Measurements from ENCODE around the gene GGCT.
A peak's percentile ranks its signal among the peaks of the same experiment; 100 is the strongest.

GGCT gene

DNA sequence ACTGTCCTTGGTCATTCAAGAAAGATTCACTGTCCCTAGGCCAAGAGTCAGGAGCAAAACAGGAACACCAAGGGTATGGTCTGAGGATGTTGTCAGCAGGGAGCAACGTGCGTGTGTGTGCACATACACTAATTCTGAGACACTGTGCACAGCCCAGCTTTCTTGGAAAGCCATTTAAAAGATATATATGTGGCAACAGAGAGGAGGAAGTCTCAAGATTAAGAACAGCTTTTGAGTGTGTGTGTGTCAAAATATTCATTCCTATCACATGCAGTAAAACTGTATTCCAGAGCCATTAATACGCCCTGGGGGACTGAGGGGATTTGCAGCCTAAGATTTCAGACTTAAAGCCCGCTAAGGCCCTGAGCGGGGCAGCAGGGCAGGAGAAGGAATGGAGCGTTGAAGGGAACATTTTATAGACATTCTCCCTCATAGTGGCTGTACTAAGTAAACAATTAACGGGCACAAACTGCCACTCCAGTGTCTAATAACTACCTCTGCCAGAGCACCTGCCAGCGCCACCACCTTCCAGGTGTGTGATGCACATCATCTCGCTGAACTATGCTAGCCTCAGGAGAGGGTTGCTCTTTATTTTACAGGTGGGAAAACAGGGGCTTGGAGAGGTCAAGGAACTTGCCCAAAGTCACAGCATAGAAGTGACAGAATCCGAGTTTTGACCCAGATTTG is 28.0 kb downstream of the GGCT start:
- DNase-seq: no peak

DNA sequence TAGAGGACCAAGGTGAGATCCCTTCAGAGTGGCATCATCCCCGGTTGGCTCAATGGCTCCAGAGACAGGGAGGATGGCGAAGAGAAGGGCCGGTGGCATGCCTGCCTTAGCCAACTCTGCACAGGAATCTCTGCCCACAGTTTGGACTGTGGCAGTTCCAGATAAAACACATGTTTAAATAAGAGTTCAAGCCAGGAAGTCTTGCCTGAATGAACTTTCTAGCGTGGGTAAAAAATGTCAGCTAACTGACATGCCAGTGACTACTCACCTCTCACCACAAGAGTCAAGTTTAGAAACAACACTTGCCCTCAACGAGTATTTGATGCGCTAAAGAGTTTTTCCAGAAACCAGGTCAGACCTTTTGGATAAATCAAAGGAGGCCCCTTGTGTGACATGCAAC is 29.0 kb downstream of the GGCT start:
- no peak for DNase-seq

DNA sequence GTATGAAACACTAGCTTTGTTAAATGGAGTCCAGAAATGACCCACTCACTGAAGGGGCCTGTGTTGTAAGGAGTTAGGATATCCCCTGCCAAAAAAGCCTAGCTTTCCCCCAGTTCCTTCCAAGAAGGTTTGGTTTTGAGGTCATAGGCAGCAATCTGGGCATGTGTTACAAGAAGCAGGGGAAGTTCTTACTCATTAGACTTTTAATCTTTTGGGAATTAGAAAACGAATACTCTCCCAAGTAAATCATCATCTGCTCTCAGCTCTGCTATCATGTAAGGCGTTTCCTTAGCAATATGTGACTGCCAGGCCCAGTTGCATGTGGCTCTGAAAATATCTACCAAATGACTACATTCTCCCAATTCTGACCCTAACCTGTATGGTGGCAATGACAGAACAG is 29.7 kb downstream of the GGCT start:
- no peak for DNase-seq

DNA sequence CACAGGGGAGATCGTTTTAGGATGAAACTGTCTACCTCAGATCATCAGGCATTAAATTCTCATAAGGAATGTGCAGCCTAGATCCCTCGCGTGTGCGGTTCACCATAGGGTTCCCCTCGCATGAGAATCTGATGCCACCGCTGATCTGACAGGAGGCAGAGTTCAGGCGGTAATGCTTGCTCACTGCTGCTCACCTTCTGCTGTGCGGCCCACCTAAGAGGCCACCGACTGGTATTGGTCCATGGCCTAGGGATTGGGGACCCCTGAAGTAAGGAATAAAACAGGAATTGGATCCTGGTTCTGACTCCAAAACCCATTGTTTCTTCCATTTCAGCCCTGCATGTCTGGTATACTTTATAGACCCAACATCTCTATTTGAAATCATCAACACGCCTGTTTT is 30.1 kb downstream of the GGCT start:
- no peak for DNase-seq

DNA sequence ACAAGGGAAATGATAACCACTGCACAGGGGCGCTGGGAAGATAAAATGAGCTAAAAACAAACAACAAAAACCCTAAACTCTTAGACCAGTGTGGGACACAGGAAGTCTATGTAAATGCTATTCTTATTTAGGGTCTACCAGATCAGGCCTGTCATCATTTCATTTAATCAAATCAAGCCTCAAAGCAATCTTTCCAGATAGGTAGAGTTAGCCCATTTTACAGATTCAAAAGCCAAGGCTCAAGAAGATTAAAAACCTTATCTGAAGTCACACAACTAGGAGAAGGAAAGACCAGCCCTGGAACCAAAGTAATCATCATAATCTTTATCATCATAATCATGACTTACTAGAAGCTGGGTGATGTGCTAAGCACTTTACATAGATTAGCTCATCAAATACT is 30.7 kb downstream of the GGCT start:
- DNase-seq: no peak

DNA sequence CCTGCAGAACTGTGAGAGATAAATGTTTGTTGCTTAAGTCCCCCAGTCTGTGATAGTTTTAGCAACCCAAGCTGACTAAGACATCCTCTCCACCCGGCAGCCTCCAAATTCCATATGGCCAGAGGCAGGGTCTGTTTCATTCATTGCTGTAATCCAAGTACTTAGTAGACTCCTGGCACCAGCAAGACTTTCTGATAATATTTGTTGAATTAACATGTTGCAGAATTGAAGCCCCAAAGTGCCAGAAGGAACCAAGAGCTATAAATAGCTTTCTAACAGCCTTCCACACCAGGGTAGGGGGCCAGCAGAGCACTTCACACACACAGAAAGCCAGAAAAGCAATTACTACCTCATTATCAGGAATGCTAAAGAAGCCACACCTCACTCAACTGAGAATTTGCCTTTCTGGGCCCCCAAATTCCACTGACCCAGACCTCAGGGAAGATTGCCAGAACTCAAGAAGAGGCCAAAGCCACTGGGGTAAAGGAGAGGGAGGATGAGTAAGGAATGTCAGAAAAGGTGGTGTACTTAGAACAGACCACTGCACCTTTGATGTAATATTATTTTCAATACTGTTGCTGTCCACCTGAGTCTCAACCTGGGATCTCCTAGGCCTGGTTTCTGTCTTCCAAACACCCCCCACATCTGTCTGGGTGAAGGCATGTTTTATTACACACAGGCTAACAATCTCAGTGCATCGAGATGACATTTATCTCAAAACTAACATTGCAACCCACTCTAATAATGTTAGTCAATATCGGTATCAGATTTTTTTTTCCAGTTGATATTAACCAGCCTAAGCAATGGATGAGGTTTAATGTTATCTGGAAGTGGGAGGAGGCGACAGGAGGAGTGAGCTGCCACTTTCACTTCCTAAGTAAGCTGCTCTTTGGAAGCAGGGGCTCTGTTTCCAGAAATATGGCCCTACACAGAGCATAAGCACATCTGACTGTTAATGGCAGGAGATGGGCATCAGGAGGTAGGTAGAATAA is 31.5 kb downstream of the GGCT start:
- no peak for DNase-seq

DNA sequence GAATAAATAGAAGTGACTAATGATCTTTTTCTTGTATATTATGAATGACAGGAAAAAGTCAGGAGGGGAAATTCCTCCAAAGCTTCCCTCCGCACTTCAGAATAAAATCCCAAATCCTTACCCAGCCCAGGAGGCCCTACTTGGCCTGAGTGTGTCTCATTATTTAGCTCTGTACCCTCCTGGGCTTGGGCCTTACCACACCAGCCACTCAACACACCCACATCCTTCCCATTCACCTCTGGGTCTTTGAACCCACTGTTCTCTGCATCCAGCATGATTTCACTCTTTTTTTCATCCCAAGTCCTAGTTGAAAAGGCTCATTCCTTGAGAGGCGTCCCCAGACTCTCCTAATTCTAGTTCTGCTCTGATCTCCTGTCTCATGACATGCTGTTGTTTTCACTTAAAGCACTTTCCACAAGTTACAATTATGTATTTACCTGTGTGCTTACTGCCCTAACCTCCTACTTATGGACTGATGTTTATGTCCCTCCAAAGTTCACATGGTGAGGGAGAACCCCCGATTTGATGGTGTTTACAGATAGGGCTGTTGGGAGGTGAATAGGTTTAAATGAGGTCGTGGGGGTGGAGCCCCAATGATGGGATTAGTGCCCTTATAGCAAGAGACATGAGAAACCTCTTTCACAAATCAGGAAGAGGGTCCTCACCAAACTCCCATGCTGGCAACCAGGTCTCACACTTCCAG is 32.4 kb downstream of the GGCT start:
- peak; percentile 1 for DNase-seq

DNA sequence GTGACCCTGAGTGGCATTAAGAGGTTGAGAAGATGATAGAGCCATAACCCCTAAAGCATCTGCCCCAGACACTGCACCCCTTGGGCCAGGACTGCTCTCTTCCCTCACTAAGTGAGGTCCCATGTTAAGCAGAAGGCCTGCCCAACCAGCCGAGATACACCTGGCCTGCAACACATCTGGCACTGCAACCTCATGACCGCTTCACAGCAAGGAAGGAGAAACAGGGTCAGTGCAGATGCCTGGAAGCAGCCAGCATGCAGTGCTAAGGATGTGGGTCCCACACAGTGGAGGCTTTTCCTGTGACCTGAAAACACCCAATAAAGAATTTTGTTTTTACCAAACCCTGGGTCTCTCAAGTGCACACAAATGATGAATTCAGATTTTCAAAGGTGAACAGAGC is 33.4 kb downstream of the GGCT start:
- DNase-seq: no peak

DNA sequence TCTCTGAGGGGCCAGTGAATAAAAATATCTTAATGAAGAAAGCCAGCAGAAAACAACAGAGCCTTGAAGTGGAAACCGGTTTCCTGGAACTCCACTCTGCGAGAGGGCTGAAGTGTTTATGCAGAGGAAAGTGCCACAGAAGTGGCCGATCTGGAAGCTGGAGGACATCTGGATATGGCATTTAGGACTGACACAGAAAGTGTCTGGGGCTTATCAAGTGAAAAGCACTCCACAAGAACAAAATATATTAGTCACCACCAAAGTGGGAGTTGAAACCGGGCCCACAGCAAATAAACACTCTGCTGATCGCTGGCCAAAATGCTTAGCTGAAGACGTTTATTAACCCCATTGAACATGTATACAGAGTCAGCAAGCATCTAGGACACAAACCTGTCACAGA is 33.9 kb downstream of the GGCT start:
- no peak for DNase-seq

DNA sequence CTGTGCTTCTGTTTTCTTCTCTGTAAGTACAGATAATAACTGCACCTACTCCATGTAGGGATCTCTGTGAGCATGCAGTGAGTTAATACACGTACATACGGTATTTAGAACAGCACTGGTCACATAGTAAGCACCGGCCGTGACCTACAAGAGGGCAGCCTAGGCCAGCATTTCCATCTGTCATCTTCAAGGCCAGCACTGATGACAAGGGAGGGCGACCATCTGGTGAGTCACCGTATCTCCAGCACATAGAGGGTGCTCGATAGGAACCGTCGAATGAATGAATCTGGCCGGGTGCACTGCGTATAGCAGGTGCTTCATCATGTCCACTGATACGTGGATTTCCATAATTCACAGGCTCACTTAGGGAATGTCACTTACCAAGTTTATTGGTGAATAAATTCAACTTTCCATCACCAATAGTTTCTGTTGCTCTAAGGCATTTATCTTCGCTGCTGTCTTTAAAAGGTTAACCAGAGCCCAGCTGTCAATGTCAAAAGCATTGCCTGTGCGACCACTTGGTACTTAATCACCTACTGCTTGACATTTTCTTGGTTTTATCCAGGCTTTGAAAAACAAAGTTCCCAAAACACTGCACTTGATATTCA is 34.4 kb downstream of the GGCT start:
- DNase-seq: no peak

DNA sequence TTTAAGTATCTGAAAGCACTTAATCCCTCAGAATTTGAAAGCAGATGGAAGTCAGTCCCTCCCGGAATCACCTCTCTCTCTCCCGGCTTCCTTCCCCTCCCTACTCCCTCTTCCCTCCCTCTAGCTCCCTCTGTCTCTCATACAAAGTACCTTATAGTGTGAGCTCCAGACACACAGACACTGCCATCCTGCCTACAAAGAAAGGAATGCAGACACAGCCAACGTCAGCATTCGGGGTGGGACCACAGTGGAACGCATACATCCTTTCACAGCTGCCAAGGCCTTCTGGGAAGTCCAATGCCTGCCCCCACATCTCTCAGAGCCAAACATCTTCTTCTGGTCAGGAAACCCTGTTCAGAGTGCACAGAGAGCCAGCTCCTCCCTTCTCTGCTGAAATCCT is 35.3 kb downstream of the GGCT start:
- no peak for DNase-seq

DNA sequence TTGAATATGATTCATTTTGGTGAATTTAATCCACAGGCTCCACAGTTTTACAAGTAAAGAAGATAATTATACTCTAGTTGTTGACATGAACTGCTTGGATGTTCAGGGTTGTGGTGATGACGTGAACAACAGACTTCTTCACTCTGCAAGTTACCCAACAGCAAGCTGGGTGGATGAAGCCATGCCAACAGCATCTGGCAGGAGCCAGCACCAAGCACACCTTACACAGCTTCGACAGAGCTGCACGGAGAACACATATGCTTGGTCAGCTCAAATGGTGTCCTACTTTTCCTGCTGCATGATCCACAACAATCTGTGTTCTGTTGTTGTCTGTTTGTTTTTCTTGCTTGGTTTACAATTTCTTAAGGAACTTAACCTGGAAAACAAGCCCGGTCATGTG is 35.8 kb downstream of the GGCT start:
- DNase-seq: no peak

DNA sequence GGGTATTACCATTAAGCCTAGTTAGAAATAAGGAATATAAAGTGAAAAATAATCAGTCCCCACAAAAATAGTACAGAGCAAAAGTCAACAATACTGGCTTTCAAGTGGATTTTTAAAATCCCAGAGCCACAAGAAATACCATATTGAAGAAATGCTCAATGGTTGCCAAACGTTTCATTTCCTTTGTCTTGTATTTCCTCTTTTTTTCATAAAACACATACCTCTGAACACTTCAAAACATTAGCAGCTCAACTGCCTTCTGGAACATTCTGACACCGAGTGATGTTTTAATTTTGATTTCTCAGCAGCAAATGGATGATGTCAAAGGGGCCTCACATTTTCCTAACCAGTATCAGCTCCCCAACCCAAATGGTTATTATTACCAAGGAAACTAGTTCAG is 36.6 kb downstream of the GGCT start:
- no peak for DNase-seq

DNA sequence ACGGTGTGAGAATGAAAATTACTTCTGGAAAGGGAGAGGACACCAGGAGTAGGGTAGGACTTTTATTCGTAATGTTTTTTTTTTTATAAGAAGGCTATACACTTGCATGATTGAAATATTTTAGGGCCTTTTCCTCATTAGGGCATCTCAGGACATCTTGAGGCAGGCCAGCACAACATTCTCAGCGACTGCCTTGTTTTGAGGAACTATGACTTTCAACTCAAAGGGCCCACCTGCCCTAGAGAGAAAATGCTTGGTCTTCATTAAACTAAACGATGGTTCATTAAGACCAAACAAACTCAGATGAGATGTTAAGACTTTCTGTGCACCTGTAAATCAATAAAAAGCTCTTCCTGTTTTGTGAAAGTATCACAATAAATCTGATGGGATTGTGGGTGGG is 37.4 kb downstream of the GGCT start:
- no peak for DNase-seq

DNA sequence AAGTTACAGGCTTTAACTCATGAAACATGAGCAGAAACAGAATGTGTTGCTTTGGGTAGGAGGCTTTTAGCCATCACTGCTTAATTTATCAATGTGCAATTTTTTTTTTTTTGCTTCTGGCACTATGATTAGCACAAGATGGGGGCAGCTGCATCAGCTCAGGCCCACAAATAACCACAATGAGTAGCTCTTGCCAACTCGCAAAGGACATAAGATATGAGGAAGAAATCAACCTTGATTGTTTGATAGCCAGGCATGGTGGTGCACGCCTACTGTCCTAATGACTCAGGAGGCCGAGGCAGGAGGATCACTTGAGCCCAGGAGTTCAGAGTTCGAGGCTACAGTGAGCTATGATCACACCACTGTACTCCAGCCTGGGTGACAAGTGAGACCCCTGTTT is 38.4 kb downstream of the GGCT start:
- DNase-seq: no peak

DNA sequence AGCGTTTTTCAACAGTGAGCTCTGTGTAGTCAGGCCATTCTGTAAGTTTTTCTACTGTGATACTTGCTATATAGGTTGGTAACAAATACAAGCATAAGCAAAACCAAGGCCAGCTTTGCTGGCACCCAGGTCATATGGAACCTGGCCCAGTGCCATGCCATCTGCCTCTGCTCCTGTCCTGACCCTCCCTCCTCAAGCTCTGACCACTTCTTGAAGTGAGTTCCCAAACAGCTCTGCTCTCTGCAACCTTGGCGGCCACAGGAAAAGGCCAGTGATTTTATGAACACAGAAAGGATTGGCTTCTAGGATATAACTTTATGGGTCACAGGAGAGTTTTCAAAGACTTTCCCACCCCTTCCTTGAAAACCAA is 38.8 kb downstream of the GGCT start:
- no peak for DNase-seq

DNA sequence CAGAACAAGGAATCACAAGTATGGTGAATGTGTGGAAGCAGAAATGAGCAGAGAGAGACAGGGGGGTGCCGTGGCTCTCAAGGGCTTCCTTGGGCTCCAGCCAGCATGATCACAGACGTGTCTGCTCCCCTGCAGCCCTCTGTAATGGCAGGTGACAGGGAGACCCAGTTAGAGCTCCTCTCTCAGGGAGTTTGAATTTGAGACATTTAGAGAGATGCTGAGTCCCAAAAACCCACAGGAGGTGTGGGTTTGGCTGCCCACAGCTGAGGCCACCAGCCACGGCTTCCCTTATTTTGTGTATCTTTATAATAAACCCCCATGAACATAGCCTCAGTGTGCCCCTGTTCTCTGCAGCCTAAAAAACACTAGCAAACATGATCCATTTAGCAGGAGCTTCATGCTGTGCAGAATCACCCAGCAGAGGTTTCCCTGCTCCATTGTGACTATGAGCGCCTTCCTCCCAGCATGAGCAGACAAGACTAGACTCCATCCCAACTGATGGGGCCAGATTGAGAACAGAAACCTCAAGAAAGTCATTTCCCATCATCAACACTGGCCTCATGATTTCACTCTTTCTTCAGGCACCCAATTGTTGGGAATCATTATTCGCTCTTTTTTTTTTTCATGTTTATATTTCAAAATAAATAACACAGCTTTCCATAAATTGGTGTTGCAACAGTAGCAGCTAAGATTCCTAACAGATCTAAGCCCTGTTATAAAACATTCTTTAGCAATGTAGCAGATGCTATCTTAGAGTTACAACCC is 39.4 kb downstream of the GGCT start:
- DNase-seq: peak; percentile 17

DNA sequence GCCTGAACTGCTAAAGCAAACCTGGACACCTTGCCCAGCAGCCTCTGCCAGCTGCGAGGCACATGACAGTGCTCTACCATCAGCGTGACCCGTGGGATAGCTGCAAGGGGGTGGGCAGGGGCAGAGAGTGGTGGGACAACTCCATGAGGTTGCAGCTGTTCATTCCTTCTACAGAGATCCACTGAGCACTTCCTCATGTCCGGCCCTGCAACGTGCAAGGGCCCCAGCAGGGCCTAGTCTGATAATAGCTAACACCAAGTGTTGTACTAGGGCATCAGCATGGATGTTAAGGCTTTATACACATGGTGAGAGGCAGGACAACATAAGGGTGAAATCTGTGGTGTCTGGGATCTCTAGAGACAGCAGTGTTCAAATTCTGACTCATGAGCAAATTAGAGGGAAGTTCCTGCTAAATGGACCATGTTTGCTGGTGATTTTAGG is 40.4 kb downstream of the GGCT start:
- no peak for DNase-seq

DNA sequence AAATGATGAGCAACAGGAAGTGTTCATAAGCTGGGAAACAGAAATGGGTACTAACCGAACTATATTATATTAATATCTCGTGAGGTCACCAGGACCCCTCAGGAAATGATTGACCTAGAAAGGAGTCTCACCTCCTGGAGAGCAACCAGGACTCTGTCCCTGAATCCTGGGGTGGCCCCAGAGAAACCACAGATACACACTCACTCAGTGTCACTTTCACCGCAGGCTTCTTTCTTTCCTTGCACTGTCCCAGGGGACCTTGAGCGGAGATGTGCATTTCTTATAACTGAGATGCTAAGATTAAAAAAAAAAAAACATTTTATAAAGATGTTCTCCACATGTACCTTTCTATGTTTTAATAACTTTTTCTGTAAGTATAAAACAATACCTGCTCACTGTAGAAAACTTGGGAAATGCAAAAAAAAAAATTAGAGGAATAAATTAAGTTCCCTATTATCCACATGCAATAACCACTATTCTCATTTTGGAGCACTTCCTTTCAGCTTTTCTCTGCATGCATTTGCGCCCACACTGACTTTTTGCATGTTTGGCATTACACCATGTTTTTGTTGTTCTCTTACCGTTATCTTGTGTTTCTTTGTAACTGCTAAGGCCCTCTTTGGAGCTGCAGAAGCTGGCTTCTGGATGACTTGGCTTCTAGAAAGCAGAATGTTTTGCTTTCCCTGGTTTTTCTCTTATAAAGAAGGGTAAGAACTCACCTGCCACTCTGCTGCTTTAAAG is 41.1 kb downstream of the GGCT start:
- no peak for DNase-seq

DNA sequence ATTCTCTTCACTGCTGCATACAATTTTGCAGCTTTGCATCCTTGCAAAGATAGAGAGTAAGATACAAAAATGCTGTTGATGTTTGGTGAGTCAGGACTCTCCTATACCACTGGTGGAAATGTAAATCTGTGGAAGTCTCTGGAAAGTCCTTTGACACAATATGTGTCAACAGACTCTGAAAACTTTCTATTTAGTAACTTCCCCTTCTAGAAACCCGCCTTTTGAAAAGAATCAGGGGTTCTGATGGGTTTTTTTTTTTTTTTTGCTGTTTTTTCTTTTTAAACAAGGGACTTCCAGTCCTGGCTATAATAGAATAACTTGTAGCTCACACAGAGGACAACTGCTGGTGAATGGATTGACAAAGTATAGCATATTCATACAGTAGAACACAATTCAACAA is 42.5 kb downstream of the GGCT start:
- no peak for DNase-seq

DNA sequence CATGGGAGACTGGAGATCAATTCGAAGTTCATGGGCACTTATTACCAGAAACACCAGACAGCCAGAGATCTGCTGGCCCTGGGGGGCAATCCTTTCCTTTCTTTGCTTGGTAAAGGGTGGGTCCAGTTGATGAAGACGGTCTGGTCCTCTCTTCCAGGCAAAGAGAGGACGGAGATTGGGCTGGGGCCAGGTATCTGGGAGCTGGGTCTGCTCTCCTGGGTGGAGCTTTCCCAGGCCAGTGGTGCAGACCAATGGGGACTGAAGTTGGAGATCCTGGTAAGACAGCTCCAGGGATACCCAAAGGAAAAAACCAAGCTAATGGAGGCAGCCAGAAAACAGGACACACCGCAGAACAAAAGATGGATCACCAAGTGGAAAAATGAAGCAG is 44.4 kb downstream of the GGCT start:
- no peak for DNase-seq
